Measurements from ENCODE around the gene SRP68.

DNA sequence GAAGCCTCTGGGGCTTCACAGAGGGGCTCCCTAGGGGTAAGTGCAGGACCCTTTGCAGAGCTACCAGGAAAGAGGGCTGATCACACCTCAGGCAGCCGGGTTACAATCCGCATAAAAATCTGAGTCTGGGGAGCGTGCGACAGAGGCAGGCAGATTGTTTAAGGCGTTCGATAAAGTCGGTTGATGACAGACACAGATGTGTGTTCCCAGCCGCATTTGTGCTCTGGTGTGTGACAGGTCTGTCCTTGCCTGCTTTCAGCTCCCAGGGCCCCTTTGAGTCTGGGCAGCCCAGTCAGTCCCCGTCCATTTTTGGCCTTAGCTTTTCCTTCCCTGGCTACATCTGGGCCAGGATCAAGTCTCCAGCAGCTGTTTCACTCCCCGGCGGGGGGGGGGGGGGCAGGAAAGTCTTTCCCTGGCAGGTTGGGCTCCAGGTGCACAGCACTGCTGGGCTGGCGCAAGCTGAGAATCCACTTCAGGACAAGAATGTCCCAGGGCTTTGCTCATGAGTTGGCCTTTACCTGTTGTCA lies 5.3 kb upstream of the SRP68 start:
- TF ChIP-seq, protein P1, sequence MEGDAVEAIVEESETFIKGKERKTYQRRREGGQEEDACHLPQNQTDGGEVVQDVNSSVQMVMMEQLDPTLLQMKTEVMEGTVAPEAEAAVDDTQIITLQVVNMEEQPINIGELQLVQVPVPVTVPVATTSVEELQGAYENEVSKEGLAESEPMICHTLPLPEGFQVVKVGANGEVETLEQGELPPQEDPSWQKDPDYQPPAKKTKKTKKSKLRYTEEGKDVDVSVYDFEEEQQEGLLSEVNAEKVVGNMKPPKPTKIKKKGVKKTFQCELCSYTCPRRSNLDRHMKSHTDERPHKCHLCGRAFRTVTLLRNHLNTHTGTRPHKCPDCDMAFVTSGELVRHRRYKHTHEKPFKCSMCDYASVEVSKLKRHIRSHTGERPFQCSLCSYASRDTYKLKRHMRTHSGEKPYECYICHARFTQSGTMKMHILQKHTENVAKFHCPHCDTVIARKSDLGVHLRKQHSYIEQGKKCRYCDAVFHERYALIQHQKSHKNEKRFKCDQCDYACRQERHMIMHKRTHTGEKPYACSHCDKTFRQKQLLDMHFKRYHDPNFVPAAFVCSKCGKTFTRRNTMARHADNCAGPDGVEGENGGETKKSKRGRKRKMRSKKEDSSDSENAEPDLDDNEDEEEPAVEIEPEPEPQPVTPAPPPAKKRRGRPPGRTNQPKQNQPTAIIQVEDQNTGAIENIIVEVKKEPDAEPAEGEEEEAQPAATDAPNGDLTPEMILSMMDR (IDR thresholded peaks at IDR 0.05), result no peak
- no peak for TF ChIP-seq POLR2A (IDR thresholded peaks at IDR 0.05)

All from Peyer's patch (tissue), 4 donors.